ENCODE results near the gene MTCL3.

The MTCL3 gene

DNA sequence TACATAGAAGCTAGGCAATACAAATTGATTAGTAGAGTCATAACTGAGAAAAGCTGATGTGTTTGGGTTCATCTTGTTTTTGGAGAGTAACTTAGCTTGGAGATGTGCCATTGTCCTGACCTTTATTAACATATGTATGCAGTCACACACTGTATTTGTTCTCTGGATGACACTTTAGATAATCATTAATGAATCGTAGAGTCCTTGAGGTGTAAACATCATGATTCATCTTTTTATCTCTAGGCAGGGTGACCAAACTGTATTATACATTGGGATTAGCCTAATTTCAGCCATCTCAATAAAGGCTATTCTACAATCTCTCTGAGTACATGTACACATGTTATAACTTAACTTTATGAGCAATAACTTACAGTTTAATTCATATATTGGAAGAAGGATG, 3.6 kb upstream of the MTCL3 start:
- Histone ChIP-seq H2BK20ac (ENCODE audit: low read depth, low read length, poor library complexity, severe bottlenecking) (no peak overlapping the region), H3K4me1 (ENCODE audit: insufficient read depth, low read length) (no peaks in the 10 kb centered on the region), H4K91ac (ENCODE audit: insufficient read length, low read depth, low read length) (no peak overlapping the region), H2BK120ac (ENCODE audit: low read depth, low read length, poor library complexity, severe bottlenecking) (no peak overlapping the region), H3K4me2 (ENCODE audit: insufficient read depth, insufficient read length, low read length) (no peak overlapping the region), H3K79me2 (ENCODE audit: insufficient read depth, low read length) (no peaks in the 10 kb centered on the region), H3K14ac (ENCODE audit: insufficient read depth, low read length) (no peak overlapping the region), H2BK5ac (ENCODE audit: insufficient read length, low read length) (no peak overlapping the region), H3K56ac (ENCODE audit: insufficient read length, low read depth, low read length) (no peak overlapping the region), H4K5ac (ENCODE audit: insufficient read length, low read depth, low read length) (no peak overlapping the region), H3K27me3 (ENCODE audit: insufficient read depth, low read length) (no peaks in the 10 kb centered on the region), H4K20me1 (ENCODE audit: control insufficient read depth, insufficient read depth, insufficient read length) (no peaks in the 10 kb centered on the region), H3K23ac (ENCODE audit: insufficient read length, low read depth, low read length) (no peak overlapping the region), H4K8ac (replicated peaks; ENCODE audit: insufficient read length, low read depth, low read length) (no peak overlapping the region), H2BK15ac (ENCODE audit: low read depth, low read length) (no peak overlapping the region), H3K23me2 (ENCODE audit: insufficient read length, low read depth, low read length, poor library complexity, severe bottlenecking) (peaks cover 14% of the 10 kb centered on the region), H3K4ac (ENCODE audit: low read depth, low read length) (no peak overlapping the region), H2BK12ac (ENCODE audit: insufficient read length, low read depth, low read length) (no peak overlapping the region), H3K9me3 (ENCODE audit: control insufficient read depth, low read depth, low read length) (no peaks in the 10 kb centered on the region), H2AFZ (ENCODE audit: low read length) (no peak overlapping the region), H3K18ac (ENCODE audit: insufficient read length, low read depth, low read length) (no peak overlapping the region), H3K9ac (ENCODE audit: extremely low read depth, insufficient read length, low read length) (no peak overlapping the region), H3K27ac (ENCODE audit: insufficient read length, low read depth, low read length) (no peak overlapping the region), H3T11ph (ENCODE audit: low read length) (no peak overlapping the region), H3K79me1 (ENCODE audit: insufficient read depth, low read depth, low read length, poor library complexity, severe bottlenecking) (no peaks in the 10 kb centered on the region), H2AK5ac (ENCODE audit: insufficient read length, low read length) (no peak overlapping the region)
- Mint-ChIP-seq H3K4me1 (peaks cover 15 to 19% of the 10 kb centered on the region in 2 experiments), H3K36me3 (ENCODE audit: insufficient read depth in 1 of 3, low read depth in 3 of 3) (no peaks in the 10 kb centered on the region), H3K27ac (no peak overlapping the region), H3K9me3 (no peaks in the 10 kb centered on the region; a peak in 1 of 5 replicates), H3K27me3 (ENCODE audit: low read depth) (peaks cover 11% of the 10 kb centered on the region), H3K4me3 (no peak overlapping the region)
- no peak for TF ChIP-seq CTCF (conservative IDR thresholded peaks at IDR 0.05)
- DNase-seq, result no peak
- no CpG with 5 or more reads among the region's 1 CpG for WGBS (ENCODE audit: extremely low coverage, insufficient read length, low lambda C conversion rate)

Data from H9 (cell line).